IPS DF 6.9 (cell line): ENCODE results near the gene CHRNB1.

Experiments used
- DNase-seq: peaks from one replicate; pipeline ENCODE4 v3.0.0-alpha.2; 2013; ENCODE audit warnings: low read depth, low spot score
- H3K27ac ChIP-seq: one replicate; pipeline ENCODE4 v1.5.1; 2013; ENCODE audit warnings: low read length, control low read depth
- H3K27me3 ChIP-seq: 2 replicates; pipeline ENCODE4 v1.6.1; 2013; ENCODE audit warnings: mild to moderate bottlenecking, low read length; ENCODE audit not compliant: control insufficient read depth, insufficient read depth
- H3K36me3 ChIP-seq: 2 replicates; pipeline ENCODE4 v1.6.1; 2013; ENCODE audit warnings: low read length; ENCODE audit not compliant: control insufficient read depth, insufficient read depth
- H3K4me1 ChIP-seq: 2 replicates; pipeline ENCODE4 v1.6.1; 2013; ENCODE audit warnings: low read length; ENCODE audit not compliant: control insufficient read depth, insufficient read depth
- H3K4me3 ChIP-seq: 2 replicates; pipeline ENCODE4 v1.5.1; 2013; ENCODE audit warnings: mild to moderate bottlenecking, low read length
- H3K9me3 ChIP-seq: 2 replicates; pipeline ENCODE4 v1.6.1; 2013; ENCODE audit warnings: low read length, inconsistent platforms; ENCODE audit not compliant: control insufficient read depth, insufficient read depth
- WGBS: extraction: QIAGEN DNeasy Blood & Tissue Kit; methylation state at CpG from one replicate; pipeline ENCODE4 v1.1.7; 2013; ENCODE audit warnings: mixed read lengths, missing lambda C conversion rate; ENCODE audit not compliant: insufficient read length, insufficient coverage; 5-methylcytosine and 5-hydroxymethylcytosine counted together

Gene CHRNB1

GRCh38 chr17:7406235-7406825 lies 38.5 kb upstream of the CHRNB1 start:
- WGBS, result no CpG with 5 or more reads among the region's 12 CpGs
- Histone ChIP-seq H3K4me3 (peak overlapping the region; percentile 72; the same call in 1 of the 2 replicates), H3K27me3 (no peaks in the 10 kb centered on the region), H3K36me3 (peaks cover 20% of the 10 kb centered on the region), H3K9me3 (no peaks in the 10 kb centered on the region), H3K27ac (no peak overlapping the region), H3K4me1 (peaks cover 2% of the 10 kb centered on the region)
- DNase-seq, result no peak

GRCh38 chr17:7407082-7407481 lies 37.8 kb upstream of the CHRNB1 start:
- H3K4me3 ChIP-seq, result no peak overlapping the region
- peaks cover 2% of the 10 kb centered on the region for H3K4me1 ChIP-seq
- no CpG with 5 or more reads among the region's 13 CpGs for WGBS
- H3K9me3 ChIP-seq, result no peaks in the 10 kb centered on the region
- H3K27me3 ChIP-seq, result no peaks in the 10 kb centered on the region
- no peak overlapping the region for H3K27ac ChIP-seq
- DNase-seq, result no peak
- peaks cover 20% of the 10 kb centered on the region for H3K36me3 ChIP-seq

GRCh38 chr17:7407485-7408251 lies 37.2 kb upstream of the CHRNB1 start, which contains the start of gene NLGN2:
TSS of gene NLGN2 (plus strand) at chr17:7407845. CDS start at chr17:7408256, 411 bp downstream.
- no peak for DNase-seq
- Histone ChIP-seq H3K4me3 (no peak within 1 kb of the TSS; the same call in 1 of the 2 replicates), H3K9me3 (no peaks in the 10 kb centered on the region), H3K27me3 (no peaks in the 10 kb centered on the region), H3K36me3 (peaks cover 20% of the 10 kb centered on the region), H3K27ac (no peak within 1 kb of the TSS), H3K4me1 (peaks cover 2% of the 10 kb centered on the region)
- no CpG with 5 or more reads among the region's 12 CpGs for WGBS

- WGBS, result no CpG with 5 or more reads among the region's 58 CpGs
- H3K4me3 ChIP-seq, result no peak overlapping the region; the same call in 1 of the 2 replicates
- H3K36me3 ChIP-seq, result peaks cover 20% of the 10 kb centered on the region
- DNase-seq, result no peak
- H3K9me3 ChIP-seq, result no peaks in the 10 kb centered on the region
- no peaks in the 10 kb centered on the region for H3K27me3 ChIP-seq
- no peak overlapping the region for H3K27ac ChIP-seq
- peaks cover 2% of the 10 kb centered on the region for H3K4me1 ChIP-seq
These were observed 36.6 kb upstream of the CHRNB1 start for GRCh38 chr17:7408252-7408727.

- Histone ChIP-seq H3K27ac (no peak overlapping the region), H3K4me1 (peaks cover 2% of the 10 kb centered on the region), H3K4me3 (no peak overlapping the region), H3K9me3 (no peaks in the 10 kb centered on the region), H3K36me3 (peaks cover 20% of the 10 kb centered on the region), H3K27me3 (no peaks in the 10 kb centered on the region)
- DNase-seq, result no peak
- no CpG with 5 or more reads among the region's 6 CpGs for WGBS
These were observed 36.0 kb upstream of the CHRNB1 start for GRCh38 chr17:7408863-7409262.

- Histone ChIP-seq H3K27me3 (no peaks in the 10 kb centered on the region), H3K4me3 (no peak overlapping the region), H3K27ac (no peak overlapping the region), H3K4me1 (peaks cover 2% of the 10 kb centered on the region), H3K36me3 (peaks cover 21% of the 10 kb centered on the region), H3K9me3 (no peaks in the 10 kb centered on the region)
- DNase-seq, result no peak
- WGBS, result no CpG with 5 or more reads among the region's 6 CpGs
These were observed 35.1 kb upstream of the CHRNB1 start for GRCh38 chr17:7409716-7410115.

- no peak overlapping the region for H3K27ac ChIP-seq
- H3K36me3 ChIP-seq, result peaks cover 30% of the 10 kb centered on the region
- no peak for DNase-seq
- no CpG with 5 or more reads among the region's 25 CpGs for WGBS
- peaks cover 2% of the 10 kb centered on the region for H3K4me1 ChIP-seq
- no peaks in the 10 kb centered on the region for H3K9me3 ChIP-seq
- H3K27me3 ChIP-seq, result no peaks in the 10 kb centered on the region
- no peak overlapping the region for H3K4me3 ChIP-seq
These were observed 34.0 kb upstream of the CHRNB1 start for GRCh38 chr17:7410634-7411426.

- no CpG with 5 or more reads among the region's 8 CpGs for WGBS
- Histone ChIP-seq H3K4me1 (peaks cover 2% of the 10 kb centered on the region), H3K36me3 (peaks cover 31% of the 10 kb centered on the region), H3K27ac (no peak overlapping the region), H3K4me3 (no peak overlapping the region), H3K9me3 (no peaks in the 10 kb centered on the region), H3K27me3 (no peaks in the 10 kb centered on the region)
- no peak for DNase-seq
These were observed 33.5 kb upstream of the CHRNB1 start for GRCh38 chr17:7411427-7411750.

GRCh38 chr17:7413346-7413985 lies 31.4 kb upstream of the CHRNB1 start:
- no peak overlapping the region for H3K4me3 ChIP-seq
- no peak for DNase-seq
- peaks cover 2% of the 10 kb centered on the region; the same call in 1 of the 2 replicates for H3K4me1 ChIP-seq
- no CpG with 5 or more reads among the region's 6 CpGs for WGBS
- no peaks in the 10 kb centered on the region for H3K9me3 ChIP-seq
- no peaks in the 10 kb centered on the region for H3K27me3 ChIP-seq
- peaks cover 41% of the 10 kb centered on the region for H3K36me3 ChIP-seq
- no peak overlapping the region for H3K27ac ChIP-seq

GRCh38 chr17:7414837-7415236 lies 30.0 kb upstream of the CHRNB1 start:
- H3K4me1 ChIP-seq, result peaks cover 2% of the 10 kb centered on the region; the same call in 1 of the 2 replicates
- H3K27ac ChIP-seq, result no peak overlapping the region
- DNase-seq, result no peak
- no peaks in the 10 kb centered on the region for H3K9me3 ChIP-seq
- no peaks in the 10 kb centered on the region for H3K27me3 ChIP-seq
- H3K36me3 ChIP-seq, result peaks cover 29% of the 10 kb centered on the region
- no peak overlapping the region for H3K4me3 ChIP-seq
- WGBS, result no CpG with 5 or more reads among the region's 14 CpGs
